Measurements from ENCODE around the gene INPP5D. TPM values are rescaled to one million over a fixed set of nuclear protein-coding genes. Genes with fewer than 3 reads are reported as not detected.
"Not testable (repeated sequence)": the region's sequence is repeated elsewhere in the genome, so short reads cannot be mapped to it uniquely, and the experiment has no call there.

Gene INPP5D
- total and polyA plus RNA-seq, 2 donors (not counting 3 experiments of a cell fraction or from before 2014, with no cell fraction given), result 13.9 to 46.6 TPM

- TF ChIP-seq POLR2A (IDR thresholded peaks at IDR 0.05; ENCODE audit: low read depth, low read length), result no peak
- no peak for TF ChIP-seq MYC (IDR thresholded peaks at IDR 0.05; ENCODE audit: low read depth, low read length)
- no peak for TF ChIP-seq EZH2 (IDR thresholded peaks at IDR 0.05; ENCODE audit: borderline replicate concordance, low read depth, low read length, severe bottlenecking)
- no peak for TF ChIP-seq CTCF (IDR thresholded peaks at IDR 0.05; ENCODE audit: extremely low read depth in 1 of 2, insufficient read depth in 1 of 2, low read depth in 1 of 2, low read length in 2 of 2)
- TF ChIP-seq MAX (IDR thresholded peaks at IDR 0.05; ENCODE audit: insufficient read depth, insufficient read length), result no peak
- TF ChIP-seq FOS (IDR thresholded peaks at IDR 0.05; ENCODE audit: borderline replicate concordance, insufficient read depth, low read length), result no peak
- no peak for TF ChIP-seq JUN (IDR thresholded peaks at IDR 0.05; ENCODE audit: borderline replicate concordance, insufficient read depth, insufficient read length, low read depth)
- TF ChIP-seq POLR2AphosphoS5 (IDR thresholded peaks at IDR 0.05; ENCODE audit: insufficient read depth, low read depth, low read length), result no peak
- TF ChIP-seq GATA2 (IDR thresholded peaks at IDR 0.05; ENCODE audit: insufficient read depth, insufficient read length, low read depth, low read length), result no peak
- dilution Hi-C loops (cut with MboI; ENCODE audit: extremely low pct_ligation_motif_present, low sequenced_read_pairs) (no loop called here), intact Hi-C loops (cut with micrococcal nuclease) (no loop called here)
- no peaks in the 10 kb centered on the region for H3K36me3 ChIP-seq (ENCODE audit: control insufficient read depth in 2 of 2, extremely low read depth in 1 of 2, insufficient read depth in 2 of 2, low read length in 2 of 2)
- no peaks in the 10 kb centered on the region for H3K9me1 ChIP-seq (replicated peaks; ENCODE audit: control insufficient read depth, extremely low read depth, insufficient read depth, low read length)
- H2AFZ ChIP-seq (ENCODE audit: low read depth, low read length), result no peak overlapping the region
- no peak overlapping the region for H3K9ac ChIP-seq (replicated peaks; ENCODE audit: extremely low read depth, insufficient read depth, low read length)
- FAIRE-seq, result no peak
- no peaks in the 10 kb centered on the region for H3K9me3 ChIP-seq (replicated peaks; ENCODE audit: control insufficient read depth, insufficient read depth, low read length)
- BruUV-seq (replicated peaks), result no TSS peak
- H3K27me3 ChIP-seq (ENCODE audit: control insufficient read depth in 2 of 2, insufficient read depth in 2 of 2, low read length in 2 of 2), result no peaks in the 10 kb centered on the region
- no peak overlapping the region for H3K4me2 ChIP-seq (ENCODE audit: insufficient read depth, low read length)
- no peak overlapping the region for H3K27ac ChIP-seq (ENCODE audit: insufficient read depth, low read depth, low read length)
- ChIA-PET CTCF (interaction anchor here (1.0 kb wide), 1 partner anchor 11 kb away, joined by 5 read pairs; no protein-coding TSS in a partner anchor), POLR2A (no interaction called here)
- H3K79me2 ChIP-seq (ENCODE audit: control insufficient read depth, insufficient read depth, low read length), result no peaks in the 10 kb centered on the region
- DNase-seq (ENCODE audit: low read depth, low spot score), result no peak
- H3K4me1 ChIP-seq (ENCODE audit: control insufficient read depth, extremely low read depth, insufficient read depth, low read length), result no peaks in the 10 kb centered on the region
- no peak overlapping the region for H3K4me3 ChIP-seq (replicated peaks in 1 of 3; ENCODE audit: insufficient read depth in 1 of 3, low read depth in 1 of 3, low read length in 3 of 3)
- no peaks in the 10 kb centered on the region for H4K20me1 ChIP-seq (replicated peaks; ENCODE audit: control insufficient read depth, extremely low read depth, insufficient read depth, low read length)
These were observed 42.2 kb upstream of the INPP5D start for GRCh38 chr2:233017947-233018346.

- H3K79me2 ChIP-seq (ENCODE audit: control insufficient read depth, insufficient read depth, low read length); FAIRE-seq; H3K4me3 ChIP-seq (replicated peaks in 1 of 3; ENCODE audit: insufficient read depth in 1 of 3, low read depth in 1 of 3, low read length in 3 of 3); H3K4me2 ChIP-seq (ENCODE audit: insufficient read depth, low read length); H3K27ac ChIP-seq (ENCODE audit: insufficient read depth, low read depth, low read length); H4K20me1 ChIP-seq (replicated peaks; ENCODE audit: control insufficient read depth, extremely low read depth, insufficient read depth, low read length); H3K9me1 ChIP-seq (replicated peaks; ENCODE audit: control insufficient read depth, extremely low read depth, insufficient read depth, low read length); POLR2A ChIA-PET; H3K4me1 ChIP-seq (ENCODE audit: control insufficient read depth, extremely low read depth, insufficient read depth, low read length); BruUV-seq (replicated peaks); dilution Hi-C loops (cut with MboI; ENCODE audit: extremely low pct_ligation_motif_present, low sequenced_read_pairs); H2AFZ ChIP-seq (ENCODE audit: low read depth, low read length); H3K27me3 ChIP-seq (ENCODE audit: control insufficient read depth in 2 of 2, insufficient read depth in 2 of 2, low read length in 2 of 2); H3K36me3 ChIP-seq (ENCODE audit: control insufficient read depth in 2 of 2, extremely low read depth in 1 of 2, insufficient read depth in 2 of 2, low read length in 2 of 2); H3K9ac ChIP-seq (replicated peaks; ENCODE audit: extremely low read depth, insufficient read depth, low read length); H3K9me3 ChIP-seq (replicated peaks; ENCODE audit: control insufficient read depth, insufficient read depth, low read length); CTCF ChIA-PET; DNase-seq (ENCODE audit: low read depth, low spot score): not testable (repeated sequence)
- intact Hi-C loops (cut with micrococcal nuclease), result loop anchor here (10.0 kb wide), 1 partner anchor 415 kb away; no protein-coding TSS in a partner anchor
These were observed 40.5 kb upstream of the INPP5D start for GRCh38 chr2:233019610-233020009.

Measured in endothelial cell of umbilical vein (primary cell).